NT2/D1 (cell line): ENCODE measurements around the gene A2ML1.
A peak's percentile ranks its signal among the peaks of the same experiment; 100 is the strongest.
"Not testable (repeated sequence)": the region's sequence is repeated elsewhere in the genome, so short reads cannot be mapped to it uniquely, and the experiment has no call there.

Source experiments
- DNase-seq: peaks from one replicate; pipeline ENCODE4 v3.0.0-alpha.2; 2011; ENCODE audit warnings: low read depth, low spot score
- H3K27me3 ChIP-seq: 2 replicates; pipeline ENCODE4 v1.6.0; 2011; ENCODE audit warnings: mild to moderate bottlenecking; ENCODE audit not compliant: insufficient read length, insufficient read depth
- H3K36me3 ChIP-seq: 2 replicates; pipeline ENCODE4 v1.6.1; 2011; ENCODE audit warnings: mild to moderate bottlenecking, low read length, mixed read lengths; ENCODE audit not compliant: insufficient read depth, insufficient read length
- H3K4me1 ChIP-seq: 2 replicates; pipeline ENCODE4 v1.5.1; 2011; ENCODE audit not compliant: insufficient read depth, insufficient read length
- H3K4me3 ChIP-seq: 2 replicates; pipeline ENCODE4 v1.5.1; 2011; ENCODE audit warnings: low read depth; ENCODE audit not compliant: insufficient read length
- H3K9ac ChIP-seq: 2 replicates; pipeline ENCODE4 v1.6.0; 2011; ENCODE audit warnings: low read depth; ENCODE audit not compliant: insufficient read length
- H3K9me3 ChIP-seq: 2 replicates; pipeline ENCODE4 v1.5.1; 2011; ENCODE audit warnings: mild to moderate bottlenecking, low read length; ENCODE audit not compliant: insufficient read depth
- SUZ12 ChIP-seq: IDR thresholded peaks from 2 replicates; pipeline ENCODE4 v1.6.1; 2011; ENCODE audit not compliant: insufficient read length, insufficient read depth; ENCODE audit errors: extremely low read depth
- YY1 ChIP-seq: IDR thresholded peaks from 2 replicates; pipeline ENCODE4 v1.6.1; 2011; ENCODE audit not compliant: insufficient read length, insufficient read depth
- ZNF274 ChIP-seq: IDR thresholded peaks from 2 replicates; pipeline ENCODE4 v1.6.1; 2011; ENCODE audit warnings: mild to moderate bottlenecking, low read depth, low read length

A2ML1 gene

GRCh38 chr12:8847435-8847834 is 25.0 kb downstream of the A2ML1 start:
- Histone ChIP-seq H3K27me3 (no peaks in the 10 kb centered on the region), H3K36me3 (no peaks in the 10 kb centered on the region), H3K4me1 (no peaks in the 10 kb centered on the region), H3K9ac (no peak overlapping the region), H3K9me3 (no peaks in the 10 kb centered on the region), H3K4me3 (no peak overlapping the region)
- DNase-seq = no peak
- TF ChIP-seq SUZ12 = no peak

GRCh38 chr12:8849876-8850275 is 27.5 kb downstream of the A2ML1 start:
- Histone ChIP-seq H3K9ac (no peak overlapping the region), H3K9me3 (no peaks in the 10 kb centered on the region), H3K4me1 (no peaks in the 10 kb centered on the region), H3K4me3 (no peak overlapping the region), H3K27me3 (no peaks in the 10 kb centered on the region), H3K36me3 (no peaks in the 10 kb centered on the region)
- DNase-seq = no peak
- TF ChIP-seq YY1 (no peak), SUZ12 (no peak), ZNF274 (no peak)

- Histone ChIP-seq H3K9me3 (no peaks in the 10 kb centered on the region), H3K4me1 (no peaks in the 10 kb centered on the region), H3K27me3 (no peaks in the 10 kb centered on the region), H3K4me3 (no peak overlapping the region), H3K9ac (no peak overlapping the region), H3K36me3 (no peaks in the 10 kb centered on the region)
- no peak for TF ChIP-seq ZNF274
- TF ChIP-seq SUZ12 = no peak
- no peak for TF ChIP-seq YY1
- DNase-seq = no peak
These were observed 29.7 kb downstream of the A2ML1 start for GRCh38 chr12:8852119-8852518.

GRCh38 chr12:8855891-8856290 is 33.5 kb downstream of the A2ML1 start:
- Histone ChIP-seq H3K36me3 (no peaks in the 10 kb centered on the region), H3K4me3 (no peak overlapping the region), H3K9ac (no peak overlapping the region), H3K27me3 (no peaks in the 10 kb centered on the region), H3K4me1 (no peaks in the 10 kb centered on the region), H3K9me3 (no peaks in the 10 kb centered on the region)
- no peak for TF ChIP-seq SUZ12
- no peak for TF ChIP-seq ZNF274
- no peak for TF ChIP-seq YY1
- DNase-seq = no peak

- H3K4me3 ChIP-seq, H3K27me3 ChIP-seq, H3K36me3 ChIP-seq, DNase-seq, H3K4me1 ChIP-seq, H3K9me3 ChIP-seq, H3K9ac ChIP-seq: not testable (repeated sequence)
These were observed 37.0 kb downstream of the A2ML1 start for GRCh38 chr12:8859448-8859847.

- no peak for TF ChIP-seq SUZ12
- no peak for TF ChIP-seq YY1
- no peak for TF ChIP-seq ZNF274
- Histone ChIP-seq H3K36me3 (no peaks in the 10 kb centered on the region), H3K9ac (no peak overlapping the region), H3K4me1 (no peaks in the 10 kb centered on the region), H3K9me3 (no peaks in the 10 kb centered on the region), H3K4me3 (no peak overlapping the region), H3K27me3 (no peaks in the 10 kb centered on the region)
- peak; percentile 94 for DNase-seq
These were observed 37.9 kb downstream of the A2ML1 start for GRCh38 chr12:8860165-8860961.

GRCh38 chr12:8866429-8866828 is 44.0 kb downstream of the A2ML1 start:
- no peak for DNase-seq
- Histone ChIP-seq H3K9me3 (no peaks in the 10 kb centered on the region), H3K4me1 (no peaks in the 10 kb centered on the region), H3K27me3 (no peaks in the 10 kb centered on the region), H3K36me3 (no peaks in the 10 kb centered on the region), H3K4me3 (no peak overlapping the region), H3K9ac (no peak overlapping the region)
- TF ChIP-seq ZNF274 (no peak), SUZ12 (no peak), YY1 (no peak)
